HG03520 (cell line): ENCODE data around the gene TNN.
"Not testable (repeated sequence)": the region's sequence is repeated elsewhere in the genome, so short reads cannot be mapped to it uniquely, and the experiment has no call there.

Experiments used
- ATAC-seq: cut with Tn5 transposase; IDR thresholded peaks from one replicate; pipeline ENCODE4 v1.9.1; 2021; ENCODE audit warnings: mild to moderate bottlenecking, moderate library complexity; ENCODE audit not compliant: unreplicated experiment

Gene TNN, protein sequence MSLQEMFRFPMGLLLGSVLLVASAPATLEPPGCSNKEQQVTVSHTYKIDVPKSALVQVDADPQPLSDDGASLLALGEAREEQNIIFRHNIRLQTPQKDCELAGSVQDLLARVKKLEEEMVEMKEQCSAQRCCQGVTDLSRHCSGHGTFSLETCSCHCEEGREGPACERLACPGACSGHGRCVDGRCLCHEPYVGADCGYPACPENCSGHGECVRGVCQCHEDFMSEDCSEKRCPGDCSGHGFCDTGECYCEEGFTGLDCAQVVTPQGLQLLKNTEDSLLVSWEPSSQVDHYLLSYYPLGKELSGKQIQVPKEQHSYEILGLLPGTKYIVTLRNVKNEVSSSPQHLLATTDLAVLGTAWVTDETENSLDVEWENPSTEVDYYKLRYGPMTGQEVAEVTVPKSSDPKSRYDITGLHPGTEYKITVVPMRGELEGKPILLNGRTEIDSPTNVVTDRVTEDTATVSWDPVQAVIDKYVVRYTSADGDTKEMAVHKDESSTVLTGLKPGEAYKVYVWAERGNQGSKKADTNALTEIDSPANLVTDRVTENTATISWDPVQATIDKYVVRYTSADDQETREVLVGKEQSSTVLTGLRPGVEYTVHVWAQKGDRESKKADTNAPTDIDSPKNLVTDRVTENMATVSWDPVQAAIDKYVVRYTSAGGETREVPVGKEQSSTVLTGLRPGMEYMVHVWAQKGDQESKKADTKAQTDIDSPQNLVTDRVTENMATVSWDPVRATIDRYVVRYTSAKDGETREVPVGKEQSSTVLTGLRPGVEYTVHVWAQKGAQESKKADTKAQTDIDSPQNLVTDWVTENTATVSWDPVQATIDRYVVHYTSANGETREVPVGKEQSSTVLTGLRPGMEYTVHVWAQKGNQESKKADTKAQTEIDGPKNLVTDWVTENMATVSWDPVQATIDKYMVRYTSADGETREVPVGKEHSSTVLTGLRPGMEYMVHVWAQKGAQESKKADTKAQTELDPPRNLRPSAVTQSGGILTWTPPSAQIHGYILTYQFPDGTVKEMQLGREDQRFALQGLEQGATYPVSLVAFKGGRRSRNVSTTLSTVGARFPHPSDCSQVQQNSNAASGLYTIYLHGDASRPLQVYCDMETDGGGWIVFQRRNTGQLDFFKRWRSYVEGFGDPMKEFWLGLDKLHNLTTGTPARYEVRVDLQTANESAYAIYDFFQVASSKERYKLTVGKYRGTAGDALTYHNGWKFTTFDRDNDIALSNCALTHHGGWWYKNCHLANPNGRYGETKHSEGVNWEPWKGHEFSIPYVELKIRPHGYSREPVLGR (N-terminal part only)

GRCh38 chr1:175067362-175068106 is at the start of gene TNN:
TSS of gene TNN (plus strand) at chr1:175067833. CDS start at chr1:175077419, 9,586 bp downstream.
- no peak for ATAC-seq

- ATAC-seq = no peak
Measured at GRCh38 chr1:175019524-175019923, 48.1 kb upstream of the TNN start.

DNA sequence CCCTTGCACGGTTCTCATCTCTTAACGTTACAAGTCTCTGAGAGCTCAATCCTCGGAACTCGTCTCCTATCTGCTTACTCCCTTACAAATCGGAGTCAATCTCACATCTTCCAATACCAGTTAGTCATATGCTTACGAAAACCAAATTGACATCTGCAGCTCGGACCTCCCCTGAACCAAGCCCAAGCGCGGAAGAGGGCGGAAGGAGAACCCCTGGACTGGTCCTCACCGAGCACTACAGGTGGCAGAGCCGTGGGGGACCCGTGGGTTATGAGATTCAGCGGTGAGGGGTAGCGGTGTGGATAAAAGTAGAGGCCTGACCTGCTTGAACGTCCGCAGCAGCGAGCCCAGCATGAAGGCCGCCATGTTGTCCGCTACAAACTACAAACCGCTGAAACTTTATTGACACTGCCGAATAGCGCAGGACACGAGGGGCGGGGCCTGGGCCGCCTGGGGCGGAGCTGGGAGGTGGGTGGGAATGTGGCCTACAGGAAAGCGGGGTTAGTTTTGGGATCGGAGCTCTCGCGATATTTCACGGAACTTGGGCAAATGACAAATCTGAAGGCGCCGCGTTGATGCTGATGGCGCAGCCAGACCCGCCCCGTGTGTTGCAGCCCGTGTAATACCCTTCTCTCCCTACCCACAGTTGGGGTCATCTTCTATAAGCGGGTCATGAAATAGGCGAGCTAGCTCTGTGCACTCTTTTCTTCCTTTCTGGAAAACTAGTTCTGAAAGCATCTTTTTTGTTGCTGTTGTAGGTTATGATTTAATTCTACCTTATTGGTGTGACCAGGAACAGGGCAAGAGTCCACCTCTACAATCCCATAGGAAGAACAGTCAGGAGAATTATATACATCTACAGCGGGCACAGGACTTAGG is 44.4 kb upstream of the TNN start, which contains the start of gene MRPS14:
Gene MRPS14 (minus strand): TSS at position 383 of the 879 bp plus-strand sequence. CDS start 17 bp downstream, at position 366.
- peak; percentile 84 for ATAC-seq

DNA sequence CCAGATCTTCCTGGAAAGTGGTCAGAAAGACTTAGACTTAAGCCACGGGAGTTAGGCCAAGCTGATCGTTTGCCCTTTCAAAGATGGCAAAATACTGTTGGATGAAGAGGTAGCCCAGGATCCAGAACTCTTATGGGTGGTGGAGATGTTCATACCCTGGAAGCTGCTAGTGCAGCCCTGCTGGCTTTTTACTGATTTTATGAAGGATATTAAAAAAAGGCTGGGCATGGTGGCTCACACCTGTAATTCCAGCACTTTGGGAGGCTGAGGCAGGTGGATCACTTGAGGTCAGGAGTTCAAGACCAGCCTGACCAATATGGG is 43.8 kb upstream of the TNN start:
- not testable (repeated sequence) for ATAC-seq

- ATAC-seq = no peak
Measured at GRCh38 chr1:175024773-175025172, 42.9 kb upstream of the TNN start.

DNA sequence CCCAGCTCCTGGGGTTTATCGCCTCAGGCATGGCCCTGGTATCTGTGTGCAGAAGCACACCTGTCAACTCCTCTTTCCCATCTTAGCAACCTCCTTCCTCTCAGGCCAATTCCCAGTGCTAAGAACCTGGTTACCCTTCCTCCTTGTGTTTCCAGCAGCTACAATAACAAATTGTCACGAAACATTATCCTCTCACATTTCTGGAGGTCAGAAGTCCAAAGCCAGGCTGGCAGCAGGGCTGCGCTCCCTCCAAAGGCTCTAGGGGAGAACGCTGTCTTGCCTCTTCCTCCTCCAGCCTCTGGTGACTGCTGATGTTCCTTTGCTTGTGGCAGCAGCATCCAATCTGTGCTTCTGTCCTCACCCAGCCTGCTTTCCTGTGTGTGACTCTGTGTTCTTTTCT is 33.7 kb upstream of the TNN start:
- no peak for ATAC-seq

DNA sequence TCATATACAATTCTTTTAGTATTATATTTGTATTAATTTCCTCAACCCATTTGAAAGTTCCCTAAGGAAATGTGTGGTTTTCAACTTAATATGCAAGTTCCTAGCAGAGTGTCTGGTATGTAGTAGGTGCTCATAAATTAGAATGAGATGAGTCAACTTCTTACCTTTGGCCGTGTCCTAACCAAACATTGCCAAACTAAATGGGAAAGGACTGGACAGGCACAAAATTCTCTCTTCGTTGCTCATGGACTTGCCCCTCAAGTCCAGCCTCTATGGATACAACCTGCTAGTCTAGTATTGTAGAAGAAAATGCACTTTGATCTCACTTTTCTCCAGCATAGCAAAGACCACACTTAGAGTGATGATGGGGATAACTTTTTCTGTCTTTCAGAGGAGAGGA is 32.9 kb upstream of the TNN start:
- ATAC-seq = no peak

DNA sequence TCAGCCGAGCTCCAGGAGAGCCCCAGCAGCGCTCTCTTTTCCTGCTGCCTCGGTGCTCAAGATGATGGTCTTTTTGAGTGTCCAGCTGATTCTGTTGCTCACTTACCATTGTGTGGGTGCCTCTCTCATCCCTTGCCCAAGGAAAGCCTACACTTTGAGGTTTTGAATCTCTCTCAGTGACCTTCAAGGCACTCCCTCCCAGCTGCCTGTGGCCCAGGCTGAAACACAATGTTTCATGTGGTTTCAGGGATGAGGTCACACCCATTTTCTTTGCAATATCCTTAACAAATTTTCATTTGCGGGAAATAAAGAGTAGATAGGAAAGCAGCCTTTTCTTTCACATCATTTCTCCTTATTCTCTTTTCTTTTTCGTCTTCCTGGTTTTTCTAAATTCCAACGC is 31.8 kb upstream of the TNN start:
- no peak for ATAC-seq

DNA sequence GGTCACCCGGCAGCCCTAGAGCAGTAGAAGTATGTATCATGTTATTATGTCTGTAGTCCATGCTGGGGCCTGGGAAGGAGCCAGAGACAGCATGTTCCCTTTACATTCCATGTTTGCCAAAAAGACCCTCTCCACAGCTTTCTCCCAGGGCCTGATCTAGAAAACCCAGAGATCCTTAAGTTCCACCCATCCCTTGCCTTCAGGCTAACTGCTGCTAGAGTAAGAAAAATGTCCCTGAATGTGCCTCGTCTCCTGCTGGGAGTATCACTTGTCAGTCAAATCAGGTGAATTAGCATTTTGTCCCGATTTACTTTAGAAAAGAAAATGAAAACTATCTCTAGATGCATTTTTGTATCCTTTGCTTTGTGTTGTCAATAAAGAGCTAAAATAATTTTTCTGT is 31.2 kb upstream of the TNN start:
- no peak for ATAC-seq

DNA sequence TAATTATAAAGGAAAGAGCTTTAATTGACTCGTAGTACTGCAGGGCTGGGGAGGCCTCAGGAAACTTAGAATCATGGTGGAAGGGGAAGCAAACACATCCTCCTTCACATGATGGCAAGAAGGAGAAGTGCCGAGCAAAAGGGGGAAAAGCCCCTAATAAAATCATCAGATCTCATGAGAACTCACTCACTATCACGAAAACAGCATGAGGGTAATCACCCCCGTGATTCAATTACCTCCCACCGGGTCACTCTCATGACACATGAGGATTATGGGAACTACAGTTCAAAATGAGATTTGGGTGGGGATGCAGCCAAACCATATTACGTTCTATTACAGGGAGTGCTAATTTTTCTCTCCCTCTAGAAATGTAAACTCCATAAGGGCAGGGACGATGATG is 30.2 kb upstream of the TNN start:
- no peak for ATAC-seq

GRCh38 chr1:175040324-175040879 is 27.2 kb upstream of the TNN start:
- ATAC-seq = no peak

- no peak for ATAC-seq
Measured at GRCh38 chr1:175042650-175043049, 25.0 kb upstream of the TNN start.

DNA sequence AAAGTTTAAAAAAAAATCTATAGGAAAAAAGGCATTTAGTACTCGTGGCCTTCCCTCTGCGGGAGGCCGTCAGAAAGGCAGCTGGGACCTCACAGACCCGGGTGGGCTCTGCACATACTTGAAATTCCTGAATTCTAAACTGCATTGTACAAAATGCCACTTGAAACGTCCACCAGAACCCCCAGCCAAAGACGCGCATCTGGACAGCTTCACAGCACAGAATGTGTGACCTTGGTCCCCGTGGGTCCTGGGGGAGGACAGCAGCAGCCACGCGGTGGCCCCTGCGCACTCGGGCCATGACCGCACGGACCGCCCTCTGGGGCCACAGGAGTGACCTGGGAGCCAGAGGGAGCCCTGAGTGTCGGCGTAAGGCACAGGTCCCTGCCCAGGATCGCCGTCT is 23.8 kb upstream of the TNN start:
- ATAC-seq = no peak

DNA sequence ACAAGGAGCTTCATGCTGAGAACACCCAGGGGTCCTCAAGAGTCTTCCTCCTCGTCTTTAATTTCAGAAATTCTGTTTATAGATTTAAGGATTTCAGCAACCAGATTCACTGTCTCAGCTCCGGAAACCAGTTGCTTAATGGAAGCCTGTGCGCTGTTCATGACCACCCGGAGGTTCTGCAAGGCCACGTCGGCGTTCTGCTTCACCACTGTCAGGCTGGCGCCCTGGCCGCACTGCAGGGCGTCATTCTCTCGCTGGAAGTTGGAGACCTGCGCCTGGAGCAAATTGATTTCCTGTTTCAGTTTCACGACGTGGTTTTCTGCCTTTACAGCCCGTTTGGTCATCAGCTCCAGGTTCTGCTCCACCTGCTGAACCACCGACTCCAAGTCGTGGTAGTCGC is 23.0 kb upstream of the TNN start:
- ATAC-seq = not testable (repeated sequence)

- no peak for ATAC-seq
Measured at GRCh38 chr1:175045097-175045496, 22.5 kb upstream of the TNN start.

DNA sequence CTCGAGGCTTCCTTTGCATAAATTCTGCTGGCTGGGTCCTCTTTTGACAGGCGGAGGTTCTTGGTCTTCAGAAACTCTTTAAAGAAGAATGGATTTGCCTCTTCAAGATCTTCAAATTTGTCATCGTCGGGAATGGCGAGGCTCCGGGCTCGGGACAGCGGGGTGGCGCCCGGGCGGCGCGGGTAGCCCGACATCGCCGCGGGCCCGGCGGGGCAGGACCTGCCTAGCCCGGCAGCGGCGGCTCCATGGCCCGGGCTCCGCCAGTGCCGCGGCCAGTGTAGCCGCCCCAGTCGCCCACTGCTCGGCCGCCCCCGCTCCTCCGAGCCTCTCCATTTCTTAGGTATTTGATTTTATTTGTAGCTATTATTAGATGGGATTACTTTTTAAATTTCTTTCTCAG is 22.1 kb upstream of the TNN start:
- no peak for ATAC-seq

- ATAC-seq = no peak
Measured at GRCh38 chr1:175050992-175051391, 16.6 kb upstream of the TNN start.

- ATAC-seq = no peak
Measured at GRCh38 chr1:175054736-175055135, 12.9 kb upstream of the TNN start.

GRCh38 chr1:175062339-175062738 is 5.3 kb upstream of the TNN start:
- ATAC-seq = no peak
